Gastrocnemius medialis (tissue), 4 donors: ENCODE data around the gene LRMDA. TPM values are rescaled to one million over a fixed set of nuclear protein-coding genes. Genes with fewer than 3 reads are reported as not detected.

Experiments
- ATAC-seq, 2 donors: fragments of 150-250 bp; one replicate each; pipeline ENCODE4 v1.9.1; 2016
- DNase-seq, 2 donors: peaks; one replicate each; pipeline ENCODE4 v3.0.0-alpha.2; 2019
- H3K27ac ChIP-seq, 4 donors: fragments of 200-600 bp; sonication (generic); 1 replicate in 1 of 4; 2 replicates in 3 of 4; pipeline ENCODE4 v1.5.1; 2016 to 2018; ENCODE audit warnings: mild to moderate bottlenecking in 2 of 4, moderate library complexity in 1 of 4
- H3K27me3 ChIP-seq, 3 donors: fragments of 200-600 bp; sonication (generic) in 2 of 3; 1 replicate in 1 of 3; 2 replicates in 2 of 3; pipeline versions ENCODE4 v1.5.1 to v1.6.0; 2016 to 2019; ENCODE audit warnings: mild to moderate bottlenecking in 1 of 3, moderate library complexity in 1 of 3
- H3K36me3 ChIP-seq, 2 donors: fragments of 200-600 bp; sonication (generic) in 1 of 2; one replicate each; pipeline ENCODE4 v1.5.1; 2017 to 2018
- H3K4me1 ChIP-seq, 2 donors: fragments of 200-600 bp; sonication (generic) in 1 of 2; one replicate each; pipeline ENCODE4 v1.5.1; 2016 to 2017; ENCODE audit warnings: mild to moderate bottlenecking in 2 of 2
- H3K4me3 ChIP-seq, 4 donors: fragments of 200-600 bp; sonication (generic) in 3 of 4; 1 replicate in 1 of 4; 2 replicates in 3 of 4; pipeline ENCODE4 v1.5.1; 2016 to 2019; ENCODE audit warnings: mild to moderate bottlenecking in 2 of 4
- H3K9me3 ChIP-seq, 3 donors: fragments of 200-600 bp; sonication (generic) in 2 of 3; 1 replicate in 1 of 3; 2 replicates in 2 of 3; pipeline ENCODE4 v1.5.1; 2016 to 2019
- POLR2A ChIP-seq, 2 donors: fragments of 450-650 bp; IDR thresholded peaks; one replicate each; pipeline ENCODE4 v1.6.1; 2017; ENCODE audit warnings: antibody characterized with exemption in 2 of 2, mild to moderate bottlenecking in 2 of 2, moderate library complexity in 2 of 2
- in situ Hi-C, 4 donors: fragments of 200-750 bp; cut with MboI; loops; one replicate each; pipeline versions ENCODE4 v1.15.0 to v1.8.0; 2017; ENCODE audit warnings: low sequenced_read_pairs in 4 of 4
- intact Hi-C: fragments of 100-400 bp; cut with DNase I; formaldehyde crosslinking; loops from one replicate; pipeline ENCODE4 v1.15.1; 2023; ENCODE audit warnings: low total_unique reads
- total RNA-seq, 4 donors: library from RNA; depleted of rRNA; stranded (reverse); fragments of >200 nt; gene quantifications; one replicate each; pipeline versions ENCODE4 v1.1.0 to v1.2.3, GENCODE V29; 2016
- TF ChIP-seq, protein P1 (sequence below), 5 experiments: fragments of 450-650 bp in 3 of 5; fragments of 200-600 bp in 2 of 5; sonication (generic) in 2 of 5; IDR thresholded peaks in 4 of 5; conservative IDR thresholded peaks in 1 of 5; 1 replicate in 4 of 5; 2 replicates in 1 of 5; pipeline ENCODE4 v1.5.1; 2016 to 2019; ENCODE audit warnings: antibody characterized with exemption in 5 of 5, mild to moderate bottlenecking in 3 of 5, moderate library complexity in 3 of 5

Gene LRMDA
- total RNA-seq, 4 donors from 2014 or later, result 0.80 to 4.5 (median 1.4) TPM

DNA sequence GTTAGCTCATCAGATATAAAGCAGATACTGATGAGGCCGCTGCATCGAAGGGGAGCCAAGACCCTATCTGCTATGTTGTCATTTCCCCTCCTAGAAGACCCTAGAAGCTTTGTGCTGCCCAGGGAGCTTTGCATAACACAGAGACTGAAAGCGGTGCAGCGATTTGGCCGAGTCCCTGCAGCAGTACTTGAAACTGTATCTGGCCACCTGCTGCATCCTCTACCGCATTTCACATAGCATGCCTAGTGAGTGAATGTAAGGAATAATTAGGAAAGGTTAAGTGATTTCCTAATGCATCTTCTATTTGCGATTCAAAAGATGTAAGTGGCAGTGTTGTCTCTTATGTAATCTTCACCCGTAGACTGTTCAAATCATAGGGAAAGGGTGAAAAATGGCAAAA, 106.7 kb downstream of the LRMDA start:
- Histone ChIP-seq H3K27ac (no peak overlapping the region), H3K9me3 (no peaks in the 10 kb centered on the region), H3K27me3 (no peaks in the 10 kb centered on the region), H3K4me3 (no peak overlapping the region), H3K4me1 (peaks cover 0 to 8% of the 10 kb centered on the region in 2 donors), H3K36me3 (no peaks in the 10 kb centered on the region)
- DNase-seq (no peak), ATAC-seq (no peak)
- intact Hi-C loops, result no loop called here
- in situ Hi-C loops, result no loop called here
- TF ChIP-seq, protein P1, sequence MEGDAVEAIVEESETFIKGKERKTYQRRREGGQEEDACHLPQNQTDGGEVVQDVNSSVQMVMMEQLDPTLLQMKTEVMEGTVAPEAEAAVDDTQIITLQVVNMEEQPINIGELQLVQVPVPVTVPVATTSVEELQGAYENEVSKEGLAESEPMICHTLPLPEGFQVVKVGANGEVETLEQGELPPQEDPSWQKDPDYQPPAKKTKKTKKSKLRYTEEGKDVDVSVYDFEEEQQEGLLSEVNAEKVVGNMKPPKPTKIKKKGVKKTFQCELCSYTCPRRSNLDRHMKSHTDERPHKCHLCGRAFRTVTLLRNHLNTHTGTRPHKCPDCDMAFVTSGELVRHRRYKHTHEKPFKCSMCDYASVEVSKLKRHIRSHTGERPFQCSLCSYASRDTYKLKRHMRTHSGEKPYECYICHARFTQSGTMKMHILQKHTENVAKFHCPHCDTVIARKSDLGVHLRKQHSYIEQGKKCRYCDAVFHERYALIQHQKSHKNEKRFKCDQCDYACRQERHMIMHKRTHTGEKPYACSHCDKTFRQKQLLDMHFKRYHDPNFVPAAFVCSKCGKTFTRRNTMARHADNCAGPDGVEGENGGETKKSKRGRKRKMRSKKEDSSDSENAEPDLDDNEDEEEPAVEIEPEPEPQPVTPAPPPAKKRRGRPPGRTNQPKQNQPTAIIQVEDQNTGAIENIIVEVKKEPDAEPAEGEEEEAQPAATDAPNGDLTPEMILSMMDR (IDR thresholded peaks at IDR 0.05 in 4 of 5, conservative IDR thresholded peaks at IDR 0.05 in 1 of 5), result no peak
- no peak for TF ChIP-seq POLR2A (IDR thresholded peaks at IDR 0.05)

DNA sequence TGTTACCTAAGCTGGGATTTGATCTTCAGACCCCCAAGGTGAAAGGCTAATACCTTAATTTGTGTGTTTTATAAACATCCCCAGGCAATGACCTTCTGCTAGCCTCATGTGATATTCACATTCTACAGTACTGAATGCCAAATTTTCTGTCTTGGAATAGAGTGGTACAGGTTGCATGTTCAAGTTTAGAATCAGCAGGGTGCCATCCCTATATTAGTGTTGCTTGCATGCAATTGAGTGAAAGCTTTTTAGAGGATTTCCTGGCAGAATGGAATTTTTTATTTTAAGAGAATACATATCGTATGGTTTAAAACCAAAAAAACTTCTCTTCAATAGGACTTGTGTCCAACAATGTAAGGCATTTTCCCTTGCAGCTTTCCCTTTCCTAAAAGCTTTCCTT, 107.3 kb downstream of the LRMDA start:
- intact Hi-C loops (no loop called here), in situ Hi-C loops (no loop called here)
- Histone ChIP-seq H3K4me3 (no peak overlapping the region), H3K36me3 (no peaks in the 10 kb centered on the region), H3K27ac (no peak overlapping the region), H3K27me3 (no peaks in the 10 kb centered on the region), H3K9me3 (no peaks in the 10 kb centered on the region), H3K4me1 (peaks cover 0 to 13% of the 10 kb centered on the region in 2 donors)
- TF ChIP-seq, protein P1 (IDR thresholded peaks at IDR 0.05 in 4 of 5, conservative IDR thresholded peaks at IDR 0.05 in 1 of 5), result no peak
- TF ChIP-seq POLR2A (IDR thresholded peaks at IDR 0.05), result no peak
- ATAC-seq (no peak), DNase-seq (no peak)

DNA sequence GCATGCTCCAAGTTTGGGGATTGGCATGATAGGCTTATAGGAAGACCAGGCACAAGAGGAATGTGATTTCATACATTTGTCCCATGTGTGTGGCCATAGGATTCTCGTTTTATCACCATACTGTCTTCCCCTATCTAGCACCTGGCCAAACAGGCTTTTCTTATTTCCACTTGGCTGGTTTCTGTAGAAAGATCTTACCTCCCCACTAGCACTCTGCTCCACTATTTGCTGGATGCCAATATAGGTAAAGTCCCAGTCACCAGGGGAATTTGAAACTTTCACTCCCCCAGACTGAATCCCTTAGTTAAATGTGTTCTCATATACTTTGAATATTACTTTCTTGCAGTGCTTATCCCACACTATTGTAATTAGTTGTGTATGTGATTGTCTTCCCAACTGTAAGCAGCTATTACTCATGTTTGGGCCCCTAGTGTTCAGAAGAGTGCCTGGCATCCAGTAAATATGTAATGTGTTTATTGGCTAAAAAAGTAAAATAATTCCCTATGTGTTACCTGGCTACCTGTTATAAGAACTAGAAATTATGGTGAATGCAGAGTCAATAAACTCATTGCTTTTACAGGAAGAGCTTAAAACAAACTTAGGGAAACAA, 109.0 kb downstream of the LRMDA start:
- peaks cover 0 to 19% of the 10 kb centered on the region in 2 donors for H3K4me1 ChIP-seq
- in situ Hi-C loops, result no loop called here
- no peaks in the 10 kb centered on the region for H3K36me3 ChIP-seq
- H3K27ac ChIP-seq, result no peak overlapping the region
- DNase-seq, result no peak
- no peak for ATAC-seq
- intact Hi-C loops, result no loop called here
- no peak overlapping the region for H3K4me3 ChIP-seq
- no peaks in the 10 kb centered on the region for H3K27me3 ChIP-seq
- H3K9me3 ChIP-seq, result no peaks in the 10 kb centered on the region
- TF ChIP-seq, protein P1 (IDR thresholded peaks at IDR 0.05 in 4 of 5, conservative IDR thresholded peaks at IDR 0.05 in 1 of 5), result no peak

DNA sequence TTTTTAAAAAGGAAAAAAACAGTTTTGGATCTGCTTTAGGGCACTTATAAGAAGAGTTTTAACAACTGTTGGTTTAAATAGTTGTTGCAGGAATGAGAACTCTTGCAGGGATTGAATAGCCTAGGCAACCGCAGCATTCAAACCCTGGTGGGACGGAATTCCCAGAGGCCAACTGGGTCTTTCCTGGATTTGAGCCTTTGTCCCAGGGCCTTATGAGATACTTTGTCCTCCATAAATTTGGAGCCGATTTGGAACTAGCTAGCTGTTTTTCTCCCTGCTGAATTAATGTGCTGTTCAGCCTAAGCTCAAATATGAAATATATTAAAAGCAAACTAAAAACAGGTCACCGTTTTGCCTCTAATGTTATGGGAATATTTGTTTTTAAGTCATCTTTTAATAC, 109.6 kb downstream of the LRMDA start:
- in situ Hi-C loops, result no loop called here
- Histone ChIP-seq H3K4me1 (peaks cover 0 to 19% of the 10 kb centered on the region in 2 donors), H3K9me3 (no peaks in the 10 kb centered on the region), H3K36me3 (no peaks in the 10 kb centered on the region), H3K27me3 (no peaks in the 10 kb centered on the region), H3K27ac (no peak overlapping the region), H3K4me3 (no peak overlapping the region)
- DNase-seq (no peak), ATAC-seq (no peak)
- TF ChIP-seq POLR2A (IDR thresholded peaks at IDR 0.05), result no peak
- TF ChIP-seq, protein P1 (IDR thresholded peaks at IDR 0.05 in 4 of 5, conservative IDR thresholded peaks at IDR 0.05 in 1 of 5), result no peak
- intact Hi-C loops, result no loop called here

DNA sequence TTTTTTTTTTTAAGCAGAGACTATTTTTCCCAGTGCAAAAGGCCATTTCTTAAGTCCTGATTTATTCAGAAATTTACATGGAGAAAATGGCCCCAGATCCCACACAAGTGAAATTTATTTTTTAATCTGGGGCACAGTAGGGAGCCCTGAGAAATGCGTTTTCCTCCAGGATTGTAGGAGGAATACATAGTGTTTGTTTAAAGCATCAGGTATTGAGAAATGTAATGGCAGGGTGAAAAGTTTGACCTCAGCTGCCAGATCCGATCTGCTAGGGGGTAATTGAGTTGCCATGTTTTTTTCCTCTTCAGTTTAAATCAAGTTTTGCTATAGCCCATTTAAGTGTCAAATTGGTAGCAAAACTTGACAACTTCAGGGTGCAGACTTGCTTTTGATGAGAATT, 110.0 kb downstream of the LRMDA start:
- intact Hi-C loops (no loop called here), in situ Hi-C loops (no loop called here)
- no peak for TF ChIP-seq POLR2A (IDR thresholded peaks at IDR 0.05)
- TF ChIP-seq, protein P1 (IDR thresholded peaks at IDR 0.05 in 4 of 5, conservative IDR thresholded peaks at IDR 0.05 in 1 of 5), result no peak
- Histone ChIP-seq H3K9me3 (no peaks in the 10 kb centered on the region), H3K36me3 (no peaks in the 10 kb centered on the region), H3K27me3 (no peaks in the 10 kb centered on the region), H3K27ac (no peak overlapping the region), H3K4me1 (peaks cover 0 to 19% of the 10 kb centered on the region in 2 donors), H3K4me3 (no peak overlapping the region)
- ATAC-seq, result no peak
- no peak for DNase-seq
